UCSD-AML1 (cell line): ENCODE measurements around the gene MAPKAPK2.
"Not testable (repeated sequence)": the region's sequence is repeated elsewhere in the genome, so short reads cannot be mapped to it uniquely, and the experiment has no call there.

Experiments
- DNase-seq: peaks from one replicate; lab custom pipeline; 2025; ENCODE audit not compliant: unreplicated experiment; lab: John Stamatoyannopoulos, UW

MAPKAPK2 gene

DNA sequence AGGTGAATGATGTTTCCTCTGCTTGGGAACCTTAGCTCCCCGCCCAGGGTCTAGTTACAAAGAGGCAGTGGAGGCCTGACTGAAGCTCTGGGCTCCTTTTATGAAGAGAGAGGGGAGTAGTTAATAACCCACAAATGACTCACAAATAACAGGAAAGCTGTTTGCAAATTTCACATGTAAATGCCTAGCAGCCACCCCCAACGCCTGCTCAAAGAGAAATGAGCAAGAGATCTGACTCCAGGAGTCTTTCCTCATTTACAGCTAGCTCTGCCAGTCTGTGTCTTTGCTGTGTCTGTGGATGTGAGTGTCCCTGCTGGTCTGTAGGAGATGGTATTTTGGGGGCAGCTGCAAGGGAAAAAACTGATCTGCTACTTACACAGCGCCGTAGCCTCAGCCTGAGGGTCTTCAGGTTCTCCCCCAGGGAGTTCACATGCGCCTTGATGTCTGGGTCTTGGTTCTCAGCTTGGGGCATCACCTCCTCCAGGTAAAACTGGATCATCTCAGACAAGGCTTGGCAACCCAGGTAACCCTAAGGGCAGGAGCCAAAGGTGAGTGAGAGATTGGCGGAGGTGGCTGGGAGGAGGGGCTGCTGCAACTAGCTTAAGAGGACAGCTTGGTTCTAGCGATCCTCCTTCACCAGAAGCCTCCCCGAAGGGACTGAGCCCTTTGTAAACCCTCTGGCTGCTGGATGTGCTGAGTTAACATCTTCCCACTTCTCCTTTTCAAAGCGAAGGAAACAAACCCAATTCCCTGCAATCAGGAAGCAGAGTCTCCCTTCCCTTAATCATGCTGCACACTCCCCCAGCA, 86.0 kb downstream of the MAPKAPK2 start, which contains the start of gene IL19:
IL19 (plus strand) TSS at position 243 of the 807 bp plus-strand sequence. CDS start 65,890 bp downstream, outside the sequence.
- peak; percentile 41 for DNase-seq

DNA sequence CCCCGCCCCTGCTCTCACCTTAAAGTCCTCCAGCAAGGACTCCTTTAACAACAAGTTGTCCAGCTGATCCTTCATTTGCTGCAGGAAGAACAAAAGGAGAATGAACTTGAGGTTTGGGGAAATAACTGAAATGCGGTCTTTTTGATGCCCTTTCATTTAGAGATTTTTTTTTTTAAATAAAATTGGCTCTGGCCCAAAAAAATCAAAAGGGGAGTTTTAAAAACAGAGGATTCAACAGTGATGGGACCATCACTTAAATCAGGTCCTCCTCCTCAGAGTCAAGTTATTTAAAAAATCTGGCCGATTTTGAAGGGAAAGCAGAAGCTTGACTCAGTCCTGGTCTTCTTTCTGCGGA, 86.6 kb downstream of the MAPKAPK2 start:
- DNase-seq = no peak

GRCh38 chr1:206772243-206772937, 87.7 kb downstream of the MAPKAPK2 start, which contains the start of gene IL10:
TSS of gene IL10 (minus strand) at chr1:206772494. CDS start at chr1:206772435, 59 bp downstream.
- no peak for DNase-seq

DNA sequence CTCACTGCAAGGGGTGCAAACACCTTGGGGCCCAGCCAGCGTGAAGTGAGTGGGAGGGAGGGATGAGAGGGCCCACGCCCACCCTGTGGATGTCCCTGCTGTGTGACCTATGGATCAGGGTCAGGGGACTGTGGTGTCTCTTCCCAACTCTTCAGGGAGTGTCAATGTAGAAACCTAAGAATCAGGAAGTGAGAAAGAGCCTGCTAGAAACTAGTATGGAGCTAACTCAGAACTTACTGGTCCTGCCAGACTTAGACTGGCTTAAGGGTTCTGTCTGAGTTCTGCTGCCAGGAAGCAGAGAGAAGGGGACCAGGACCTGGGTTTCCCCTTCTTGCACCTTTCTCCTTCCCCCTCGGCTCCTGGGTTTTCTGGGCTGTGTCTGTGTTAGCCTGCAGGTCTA, 89.4 kb downstream of the MAPKAPK2 start:
- DNase-seq = no peak

GRCh38 chr1:206776229-206776628, 91.5 kb downstream of the MAPKAPK2 start:
- DNase-seq = no peak

DNA sequence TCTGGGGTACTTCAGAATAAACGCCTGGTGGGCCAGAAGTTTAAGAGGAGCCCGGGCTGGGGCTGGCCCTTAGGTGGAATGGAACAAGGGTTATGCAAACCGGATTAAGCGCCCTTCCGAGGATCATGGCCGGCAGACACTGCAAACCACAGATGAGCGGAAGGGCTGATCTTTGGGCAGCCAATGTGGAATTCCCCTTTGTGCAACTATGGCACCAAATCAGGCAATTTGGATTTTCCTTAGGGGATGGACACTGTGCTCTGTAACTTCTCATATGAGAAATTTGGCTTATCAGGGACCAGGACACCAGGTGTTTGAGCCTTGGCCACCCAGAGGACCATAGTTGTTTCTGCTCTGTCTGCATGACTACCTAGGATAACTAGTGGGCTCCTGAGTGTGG, 93.3 kb downstream of the MAPKAPK2 start:
- DNase-seq = no peak

GRCh38 chr1:206778911-206779310, 94.2 kb downstream of the MAPKAPK2 start:
- not testable (repeated sequence) for DNase-seq

GRCh38 chr1:206779638-206780037, 94.9 kb downstream of the MAPKAPK2 start:
- no peak for DNase-seq

- DNase-seq = no peak
Measured at GRCh38 chr1:206782448-206782847, 97.7 kb downstream of the MAPKAPK2 start.

GRCh38 chr1:206783506-206783905, 98.8 kb downstream of the MAPKAPK2 start:
- DNase-seq = no peak
